GM21515 (cell line): Measurements from ENCODE around the gene TFF2.

Experiments
- ATAC-seq: cut with Tn5 transposase; IDR thresholded peaks from one replicate; pipeline ENCODE4 v1.9.1; 2021; ENCODE audit not compliant: unreplicated experiment

TFF2 gene

DNA sequence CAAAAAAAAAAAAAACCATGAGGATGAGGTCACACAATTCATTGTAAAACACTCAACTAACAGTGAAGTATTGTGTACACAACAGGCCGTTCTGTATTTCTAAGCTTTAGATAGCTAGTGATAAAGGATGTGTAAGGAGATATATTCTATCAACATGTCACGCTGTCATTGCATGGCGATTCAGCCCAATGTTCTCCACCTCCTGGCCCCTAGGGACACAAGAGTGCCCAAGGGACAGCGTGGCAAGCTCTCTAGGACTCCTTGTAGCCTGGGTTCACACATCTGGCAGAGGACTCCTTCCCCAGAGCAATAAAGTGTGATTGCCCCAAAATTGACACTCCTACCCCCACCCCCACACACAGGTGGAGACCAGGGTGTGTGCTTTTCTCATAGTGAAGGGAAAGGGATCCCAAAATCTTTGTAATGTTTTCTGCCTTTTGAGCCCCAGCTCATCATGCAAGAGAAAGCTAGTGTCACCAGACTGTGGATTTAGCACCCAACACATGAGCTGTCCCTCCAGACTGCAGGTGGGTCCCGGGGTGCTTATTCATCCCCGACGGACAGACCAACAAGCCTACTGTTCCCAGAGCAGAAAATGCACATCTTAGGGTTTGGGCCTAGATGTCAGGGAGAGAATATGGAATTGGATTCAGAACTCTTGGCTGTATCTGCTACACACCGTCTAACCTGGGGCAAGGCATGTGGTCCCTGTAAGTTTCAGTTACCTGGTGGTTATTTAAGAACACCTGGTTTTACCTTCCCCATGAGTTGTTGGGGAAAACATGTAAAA, 33.6 kb upstream of the TFF2 start:
- ATAC-seq, result no peak

DNA sequence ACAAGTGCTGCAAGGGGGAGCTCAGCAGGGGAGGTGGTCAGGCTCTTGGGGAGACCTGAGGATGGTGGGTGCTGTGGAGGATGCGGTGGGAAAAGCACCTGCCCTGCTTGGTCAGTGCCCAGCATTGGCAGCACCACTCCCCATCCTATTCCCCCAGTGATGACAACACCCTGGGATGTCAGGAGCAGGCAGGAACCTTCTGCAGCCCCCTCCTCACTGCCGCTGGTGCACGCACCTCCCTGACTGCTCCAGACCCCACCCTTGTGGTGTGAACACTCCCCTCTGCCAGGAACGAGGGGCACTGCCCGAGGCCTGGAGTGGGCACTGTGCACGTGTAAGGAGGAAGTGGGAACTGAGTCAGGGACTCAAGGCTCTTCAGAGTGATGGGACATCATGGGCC, 32.5 kb upstream of the TFF2 start:
- ATAC-seq, result no peak

DNA sequence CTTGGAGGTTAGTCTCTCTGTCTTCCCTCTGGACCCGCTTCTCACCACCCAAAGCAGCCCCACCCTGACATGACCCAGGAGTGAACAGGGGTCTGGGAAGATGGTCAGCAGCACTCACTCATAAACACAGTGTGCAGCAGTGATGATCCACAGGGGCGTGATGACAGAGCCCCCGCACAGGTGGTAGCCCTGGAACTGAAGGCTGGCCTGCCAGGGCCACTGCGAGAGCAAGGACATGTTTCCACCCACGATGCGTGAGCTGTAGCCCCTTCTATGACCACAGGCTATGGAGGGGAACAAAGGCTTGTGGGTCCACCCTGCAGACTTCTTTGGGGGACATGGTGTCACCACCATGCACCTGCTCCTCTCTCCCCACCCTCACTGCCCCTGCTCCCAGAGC, 32.1 kb upstream of the TFF2 start:
- ATAC-seq, result no peak

DNA sequence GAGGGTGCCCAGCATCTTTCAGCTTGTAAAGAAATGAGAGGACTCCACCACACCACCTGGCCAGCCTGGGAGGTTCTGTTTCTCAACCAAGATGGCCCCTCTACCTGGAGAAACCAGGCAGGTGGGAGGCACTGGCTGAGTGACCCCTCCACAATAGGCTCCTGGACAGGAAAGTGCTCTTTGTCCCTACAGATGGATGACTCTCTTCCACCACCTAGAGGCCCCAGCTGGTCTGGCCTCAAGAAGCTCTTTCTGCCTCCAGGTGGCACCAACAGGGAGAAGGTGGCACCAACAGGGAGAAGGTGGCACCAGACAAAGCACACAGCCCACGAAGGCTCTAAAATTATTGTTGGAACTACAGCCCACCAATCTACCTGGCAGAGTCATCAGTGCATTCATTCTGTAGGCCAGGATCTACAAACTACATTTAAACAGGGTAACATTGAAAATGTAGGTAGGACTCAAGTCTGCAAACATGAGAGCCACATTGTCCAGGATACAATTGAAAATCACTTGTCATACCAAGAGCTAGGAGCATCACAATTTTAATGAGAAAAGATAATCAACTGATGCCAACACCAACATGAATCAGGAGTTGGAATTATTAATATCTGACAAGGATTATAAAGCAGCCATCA, 30.7 kb upstream of the TFF2 start:
- ATAC-seq, result no peak

DNA sequence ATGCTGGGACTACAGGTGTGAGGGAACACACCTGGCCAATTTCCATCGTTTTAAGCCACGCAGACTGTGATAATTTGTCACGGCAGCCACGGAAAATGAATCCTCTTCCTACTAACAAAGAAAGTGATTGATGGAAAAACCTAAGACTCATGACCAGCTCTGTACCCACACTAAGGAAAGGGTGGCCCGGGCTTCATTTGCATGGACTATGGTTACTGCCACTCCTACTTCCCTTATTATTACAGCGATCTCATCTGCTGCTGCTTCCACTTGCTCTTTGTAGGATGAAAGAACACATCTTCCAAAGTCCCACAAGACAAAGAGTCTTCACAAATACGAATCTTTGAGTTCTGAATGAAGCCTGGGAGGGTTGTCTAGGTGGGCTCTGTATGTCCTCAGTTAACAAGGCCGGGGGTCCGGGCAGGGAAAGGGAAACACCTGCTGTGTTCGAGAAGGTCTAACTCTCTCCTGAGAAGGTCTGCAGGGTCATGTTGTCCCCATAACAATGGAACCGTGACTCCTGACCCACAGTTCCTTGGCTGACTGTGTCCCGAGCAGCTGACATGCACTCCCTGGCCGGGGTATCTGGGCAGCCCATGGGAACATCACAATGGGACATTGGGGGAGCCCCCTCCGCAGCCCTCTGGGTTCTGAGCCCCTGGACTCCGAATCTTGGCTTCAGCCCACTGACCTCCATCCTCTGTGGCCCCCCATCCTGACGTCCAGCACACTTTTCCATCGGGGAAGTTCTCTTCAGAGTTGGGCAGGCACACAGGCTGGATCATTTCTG, 28.8 kb upstream of the TFF2 start:
- no peak for ATAC-seq

DNA sequence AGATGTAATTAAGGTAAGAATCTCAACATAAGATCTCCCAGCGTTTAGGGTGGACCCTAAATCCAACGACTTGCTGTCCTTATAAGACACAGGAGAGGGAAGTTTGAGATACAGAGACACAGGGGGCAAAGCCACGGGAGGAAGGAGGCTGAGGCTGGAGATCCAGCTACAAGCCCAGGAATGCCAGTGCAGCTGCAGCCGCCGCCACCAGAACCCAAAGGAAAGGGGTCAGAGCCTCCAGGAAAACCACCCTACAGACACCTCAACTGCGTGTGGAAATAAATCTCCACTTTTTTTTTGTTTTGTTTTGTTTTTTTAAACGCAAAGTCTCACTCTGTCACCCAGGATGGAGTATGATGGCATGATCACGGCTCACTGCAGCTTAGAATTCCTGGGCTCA, 27.6 kb upstream of the TFF2 start:
- ATAC-seq, result no peak

DNA sequence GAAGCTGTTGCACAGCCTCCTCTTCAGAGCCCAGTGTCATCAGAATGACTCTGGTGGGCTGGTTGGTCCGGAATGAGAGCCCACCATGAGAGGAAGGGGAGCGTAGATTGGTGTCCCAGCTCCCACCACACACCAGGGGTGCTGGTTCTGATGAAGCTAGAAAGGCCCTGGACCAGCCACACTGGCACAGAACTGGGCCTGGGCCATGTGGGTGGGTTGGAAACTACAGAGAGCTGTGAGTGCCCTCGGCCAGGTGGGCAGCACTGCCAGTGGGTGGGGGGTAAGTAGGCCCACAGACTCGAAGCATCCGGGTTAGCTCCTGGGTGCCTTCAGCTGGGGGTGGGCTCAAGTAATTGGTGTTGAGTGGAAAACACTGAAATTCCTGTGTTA, 27.2 kb upstream of the TFF2 start:
- ATAC-seq, result no peak

DNA sequence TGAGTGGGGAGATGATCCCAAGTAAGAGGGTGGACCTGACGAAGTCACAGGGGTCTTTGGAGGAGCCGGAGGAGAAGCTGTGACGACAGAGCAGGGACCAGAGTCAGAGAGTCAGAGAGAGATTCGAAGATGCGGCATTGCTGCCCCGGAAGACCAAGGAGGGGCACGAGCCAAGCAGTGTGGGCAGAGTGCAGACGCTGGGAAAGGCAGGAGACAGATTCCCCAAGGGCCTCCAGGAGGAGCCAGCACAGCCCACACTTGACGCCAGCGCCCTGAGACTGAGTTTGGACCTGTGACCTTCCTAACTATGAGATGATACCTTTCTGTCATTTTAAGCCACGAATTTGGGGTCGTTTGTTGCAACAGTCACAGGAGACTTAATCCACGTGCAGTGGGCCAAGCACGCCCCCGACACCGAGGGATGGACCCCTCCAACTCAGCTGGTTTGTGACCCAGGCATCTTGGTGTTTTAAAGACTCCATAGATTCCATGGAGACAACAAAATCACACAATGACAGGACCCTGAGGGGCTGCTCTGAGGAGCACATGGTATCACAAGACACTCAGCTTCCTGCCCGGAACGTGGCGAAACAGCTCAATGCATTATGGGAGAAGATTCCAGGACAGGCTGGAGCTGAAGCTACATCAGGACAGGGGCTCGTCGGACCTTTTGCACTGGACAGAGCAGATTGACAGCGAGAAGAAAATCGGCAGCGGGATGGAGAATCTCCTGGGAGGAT, 26.6 kb upstream of the TFF2 start:
- no peak for ATAC-seq

DNA sequence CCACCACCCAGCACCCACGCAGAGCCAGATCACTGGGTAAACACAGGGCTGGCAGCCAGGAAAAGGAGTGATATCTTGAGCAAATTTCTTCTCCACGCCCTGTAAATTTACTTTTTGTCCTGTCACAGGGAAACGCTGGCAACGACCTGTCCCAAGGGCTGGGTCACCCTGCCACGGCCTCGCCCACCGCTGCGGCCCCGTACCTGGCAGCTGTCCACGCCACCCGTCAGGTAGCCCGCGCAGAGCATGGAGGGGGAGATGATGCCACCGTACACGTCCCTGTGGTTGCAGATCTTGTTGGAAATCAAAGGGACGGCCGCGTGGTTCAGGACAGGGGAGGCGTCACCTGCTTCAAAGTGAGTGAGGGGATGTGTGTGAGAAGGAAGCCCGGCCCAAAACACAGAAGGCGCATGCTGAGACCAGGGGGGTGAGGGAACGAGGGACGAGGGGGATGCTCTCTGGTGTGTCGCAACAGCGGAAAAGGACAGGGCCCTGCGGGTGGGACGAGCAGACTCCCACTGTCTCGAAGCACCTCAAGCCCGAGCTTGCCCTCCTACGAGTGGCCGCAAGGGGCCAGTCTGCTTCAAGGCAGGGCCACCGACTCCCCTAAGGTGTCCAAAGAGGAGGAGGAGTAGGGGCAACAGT, 25.7 kb upstream of the TFF2 start:
- no peak for ATAC-seq

DNA sequence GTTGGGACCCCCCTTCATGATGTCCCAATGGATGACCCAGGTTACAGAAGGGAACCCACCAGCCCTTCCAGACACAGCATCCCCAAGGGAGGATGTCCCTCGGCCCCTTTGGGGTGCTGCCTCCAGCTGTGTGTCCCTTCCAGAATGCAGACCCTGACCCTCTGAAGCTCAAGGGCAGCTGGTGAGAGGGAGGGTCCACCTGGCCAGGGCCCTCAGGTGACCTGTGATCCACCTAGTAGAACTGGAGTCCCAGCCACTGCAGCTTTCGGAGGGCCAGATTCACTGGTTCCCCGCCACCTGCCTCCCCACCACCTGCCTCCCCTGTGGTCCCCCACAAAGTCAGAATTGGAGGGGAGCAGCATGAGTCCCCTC, 25.2 kb upstream of the TFF2 start:
- ATAC-seq, result no peak

DNA sequence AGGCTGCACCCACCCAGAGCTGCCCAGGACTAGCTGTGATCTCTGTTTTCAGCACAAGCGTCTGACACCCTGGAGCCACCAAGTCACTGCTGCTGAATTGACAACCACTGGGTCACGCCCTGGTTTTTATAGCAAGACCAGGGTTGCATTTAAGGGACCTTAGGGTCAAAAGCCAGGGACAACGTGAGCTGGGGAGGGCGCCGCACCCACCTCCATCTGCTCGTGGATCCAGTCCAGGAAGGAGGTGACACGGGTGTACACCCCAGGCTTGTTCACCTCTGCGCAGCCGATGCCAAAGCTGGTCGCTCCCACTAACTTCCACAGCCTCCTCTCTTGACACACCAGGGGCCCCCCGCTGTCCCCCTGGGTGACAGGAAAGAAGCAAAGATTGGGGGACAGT, 24.7 kb upstream of the TFF2 start:
- ATAC-seq, result no peak

DNA sequence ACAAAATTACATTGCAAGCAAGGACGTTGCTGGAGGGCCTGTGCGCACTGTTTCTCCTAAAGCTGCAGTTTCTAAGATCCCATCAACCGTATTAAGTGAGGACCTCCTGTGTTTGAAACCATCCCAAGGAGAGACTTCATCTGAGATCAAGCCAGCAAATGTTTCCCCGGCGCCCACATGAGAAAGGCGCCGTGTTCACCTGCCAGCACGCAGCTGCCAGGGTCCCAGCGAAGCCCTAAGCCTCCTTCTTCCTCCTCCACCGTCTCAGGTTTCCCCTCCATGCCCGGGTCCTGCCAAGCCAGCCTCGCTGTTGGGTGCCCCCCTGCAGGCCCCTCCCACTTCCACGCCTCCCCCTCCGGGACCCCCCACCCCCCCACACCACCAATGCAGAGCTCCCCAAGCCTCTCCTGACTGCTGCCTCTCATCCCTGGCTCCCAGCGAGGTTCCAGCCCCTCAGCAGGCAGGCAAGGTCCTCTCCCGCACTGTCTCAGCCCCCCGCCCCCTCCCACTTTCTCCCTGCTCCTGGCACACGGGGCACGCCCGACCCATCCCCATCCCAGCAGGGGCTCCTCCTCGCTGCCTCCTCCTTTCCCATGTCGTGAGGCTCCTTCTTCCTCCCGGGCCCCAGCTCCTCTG, 24.2 kb upstream of the TFF2 start:
- no peak for ATAC-seq

DNA sequence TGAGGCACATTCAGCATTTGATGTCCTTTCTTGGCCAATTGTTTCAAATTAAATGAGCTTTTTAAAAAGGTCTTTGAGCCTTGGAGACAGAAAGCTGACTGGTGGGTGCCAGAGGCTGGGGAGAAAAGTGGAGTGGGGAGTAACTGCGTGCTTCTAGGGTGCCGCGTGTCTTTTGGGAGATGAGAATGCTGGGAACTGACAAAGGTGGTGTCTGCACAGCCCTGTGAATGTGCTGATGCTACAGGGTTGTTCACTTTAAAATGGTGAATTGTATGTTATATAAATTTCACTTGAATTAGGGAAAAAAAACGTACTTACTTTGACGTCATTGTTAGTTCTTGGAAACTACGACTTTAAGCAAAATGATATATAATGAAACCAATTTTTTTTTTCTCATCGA, 23.7 kb upstream of the TFF2 start:
- ATAC-seq, result no peak

DNA sequence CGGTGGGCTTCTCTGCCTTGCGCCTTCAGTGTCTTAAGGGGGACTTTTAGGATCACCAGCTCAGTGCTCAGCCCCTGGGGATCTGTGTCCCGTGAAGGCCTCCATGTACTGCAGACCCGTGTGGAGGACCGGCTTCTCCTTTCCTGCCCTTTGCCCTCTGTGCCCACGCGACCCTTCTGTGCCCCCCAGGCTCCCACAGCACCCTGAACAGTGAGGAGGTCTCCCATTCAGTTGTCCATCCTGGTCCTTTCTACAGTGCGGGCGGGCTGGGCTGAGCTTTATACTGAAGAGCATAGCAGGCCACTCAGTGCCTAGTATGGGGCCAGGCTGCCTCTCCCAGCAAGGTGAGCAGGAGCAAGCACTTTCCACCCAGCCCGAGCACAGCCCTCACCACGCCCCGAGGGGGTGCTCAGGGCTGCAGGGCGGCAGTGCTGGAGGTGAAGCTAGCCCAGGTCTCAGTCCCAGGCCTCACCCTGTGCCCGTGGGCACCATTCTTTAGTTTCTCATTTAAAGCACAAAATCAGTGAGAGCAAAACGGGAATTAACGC, 23.2 kb upstream of the TFF2 start:
- no peak for ATAC-seq

DNA sequence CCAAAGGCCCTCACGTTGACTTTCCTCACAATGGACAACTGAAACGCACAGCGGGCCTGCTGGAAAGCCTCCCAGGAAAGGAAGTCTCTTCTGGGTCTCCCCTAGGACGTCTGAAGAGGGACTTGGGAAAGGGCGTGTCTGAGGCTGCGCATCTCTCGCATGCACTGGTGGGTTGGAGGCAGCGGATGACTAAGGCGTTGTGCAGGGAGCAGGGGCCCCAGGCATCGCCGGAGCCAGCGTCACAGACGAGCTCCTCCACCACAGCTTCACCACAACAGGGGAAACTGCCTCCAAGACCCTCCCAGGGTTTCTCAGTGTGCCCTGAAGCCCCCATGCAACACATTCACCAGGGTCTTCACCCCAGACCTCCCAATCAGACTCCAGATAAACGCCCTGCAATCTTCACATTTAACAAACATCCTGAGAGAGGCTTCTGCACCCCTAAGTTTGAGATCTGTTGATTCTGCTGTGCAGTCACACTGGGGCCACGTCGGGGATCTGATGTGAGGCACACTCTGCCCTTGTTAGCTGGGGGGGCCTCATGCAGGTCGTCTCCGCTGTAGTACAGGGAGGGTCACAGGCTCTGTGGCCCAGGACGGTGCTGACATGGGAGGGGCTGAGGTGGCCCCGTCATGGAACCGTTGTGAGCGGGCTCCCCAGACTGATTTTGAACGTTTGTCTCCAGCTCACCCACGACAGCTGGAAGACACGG, 22.6 kb upstream of the TFF2 start:
- ATAC-seq, result no peak

DNA sequence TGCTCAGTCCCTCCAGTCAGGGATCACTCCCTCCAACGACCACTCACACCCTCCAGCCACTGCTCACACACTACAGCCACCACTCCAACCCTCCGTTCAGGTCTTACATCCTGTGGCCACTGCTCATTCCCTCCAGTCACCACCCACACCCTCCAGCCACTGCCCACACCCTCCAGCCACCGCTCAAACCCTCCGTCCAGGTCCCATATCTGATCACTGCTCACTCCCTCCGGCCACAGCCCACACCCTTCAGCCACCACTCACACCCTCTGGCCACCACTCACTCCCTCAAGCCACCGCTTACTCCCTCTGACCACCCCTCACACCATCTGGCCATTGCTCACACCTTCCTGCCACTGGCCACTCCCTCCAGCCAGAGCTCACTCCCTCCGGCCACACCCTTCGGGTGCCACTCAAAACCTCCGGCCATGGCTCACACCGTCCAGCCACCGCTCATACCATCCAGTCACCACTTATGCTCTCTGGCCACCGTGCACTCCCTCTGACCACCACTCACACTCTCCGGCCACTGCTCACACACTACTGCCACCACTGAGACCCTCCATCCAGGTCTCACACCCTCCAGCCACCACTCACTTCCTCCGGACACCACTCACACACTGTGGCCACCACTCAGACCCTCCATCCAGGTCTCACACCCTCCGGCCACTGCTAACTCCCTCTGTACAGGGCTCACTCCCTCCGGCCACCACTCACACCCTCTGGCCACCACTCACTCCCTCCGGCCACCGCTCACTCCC, 20.3 kb upstream of the TFF2 start:
- ATAC-seq, result no peak

DNA sequence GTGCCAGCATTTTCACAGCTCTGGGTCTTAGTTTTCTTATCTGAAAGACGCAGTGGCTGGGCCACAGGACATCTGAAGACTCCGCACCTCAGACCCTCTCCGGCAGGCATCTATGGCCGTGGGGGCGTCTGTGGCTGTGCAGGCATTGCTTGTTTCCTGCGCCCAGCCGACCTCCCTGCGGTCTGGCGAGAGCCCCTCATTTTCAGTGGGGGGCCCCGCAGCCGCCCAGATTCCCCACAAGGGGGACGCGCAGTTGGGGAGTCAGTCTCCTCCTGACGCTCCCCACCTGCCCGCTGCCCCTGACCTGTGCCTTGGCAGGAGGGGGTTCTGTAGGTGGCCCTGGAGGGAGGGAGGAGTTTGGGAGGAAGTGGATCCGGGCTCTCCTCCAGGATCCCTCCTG, 19.0 kb upstream of the TFF2 start:
- no peak for ATAC-seq

DNA sequence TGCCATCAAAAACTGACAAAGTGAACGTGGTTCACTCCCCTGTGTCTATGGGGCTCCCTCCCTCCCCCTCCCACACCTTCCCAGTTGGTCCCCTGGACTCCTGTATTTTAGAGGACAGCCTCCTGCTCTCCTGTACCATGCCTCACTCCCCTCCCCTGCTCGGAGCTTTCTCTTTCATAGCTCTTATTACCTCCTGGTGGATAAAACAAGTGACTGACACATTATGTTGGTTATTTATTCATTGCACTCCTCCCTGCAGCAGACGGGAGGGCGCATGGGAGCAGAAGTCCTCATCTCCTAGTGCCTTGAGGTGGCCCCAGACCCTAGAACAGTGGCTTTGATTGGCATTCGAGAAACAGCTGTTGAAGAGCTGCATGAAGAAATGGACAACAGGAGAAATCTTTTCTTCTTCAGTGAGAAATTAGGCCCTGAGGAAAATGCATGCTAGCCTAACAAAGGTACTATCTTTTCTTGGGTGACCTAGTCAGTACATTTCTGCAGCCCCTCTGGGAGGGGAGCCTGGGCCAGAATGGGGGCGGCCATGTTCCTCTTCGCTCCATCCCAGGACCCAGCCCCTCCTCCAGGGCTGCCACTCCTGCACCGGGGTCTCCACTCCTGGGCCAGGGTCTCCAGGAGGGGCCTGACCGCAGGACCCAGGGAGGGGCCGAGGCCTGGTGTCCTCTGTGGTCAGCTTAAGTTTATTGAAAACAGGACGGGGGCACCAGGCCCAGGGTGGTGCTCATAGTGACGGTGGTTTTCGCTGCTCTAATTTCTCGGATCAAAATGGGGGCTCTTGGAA, 16.8 kb upstream of the TFF2 start:
- ATAC-seq, result no peak
